IPS DF 4.7 (cell line): ENCODE results near the gene PCK2.
A peak's percentile ranks its signal among the peaks of the same experiment; 100 is the strongest.
"Not testable (repeated sequence)": the region's sequence is repeated elsewhere in the genome, so short reads cannot be mapped to it uniquely, and the experiment has no call there.

ENCODE experiments used
- DNase-seq: peaks from one replicate; pipeline ENCODE4 v3.0.0-alpha.2; 2013; ENCODE audit warnings: low spot score; ENCODE audit errors: extremely low read depth

PCK2 gene

GRCh38 chr14:24093207-24093900 is 757 bp upstream of the PCK2 start:
- DNase-seq: no peak

DNA sequence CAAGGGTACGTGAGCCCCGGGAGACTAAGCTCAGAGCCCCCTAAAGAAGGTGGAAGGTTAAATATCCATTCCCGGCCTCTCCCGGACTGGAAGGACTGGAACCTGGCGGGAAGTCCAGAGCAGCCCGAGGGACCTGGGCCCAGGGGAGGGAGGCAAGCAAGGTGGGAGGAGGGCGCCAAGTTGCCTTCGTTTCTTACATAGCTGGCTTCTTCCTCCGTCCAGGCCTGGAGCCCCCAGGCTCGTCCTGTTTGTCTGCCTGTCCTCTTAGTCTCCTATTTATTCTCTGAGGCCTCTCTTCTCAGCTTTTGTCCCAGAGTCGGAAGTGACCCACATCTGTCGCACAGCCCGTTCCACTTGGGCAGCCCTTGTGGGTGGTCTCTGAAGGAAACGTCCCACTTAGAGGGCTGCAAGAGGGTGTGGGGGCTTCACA is 745 bp downstream of the PCK2 start:
- no peak for DNase-seq

DNA sequence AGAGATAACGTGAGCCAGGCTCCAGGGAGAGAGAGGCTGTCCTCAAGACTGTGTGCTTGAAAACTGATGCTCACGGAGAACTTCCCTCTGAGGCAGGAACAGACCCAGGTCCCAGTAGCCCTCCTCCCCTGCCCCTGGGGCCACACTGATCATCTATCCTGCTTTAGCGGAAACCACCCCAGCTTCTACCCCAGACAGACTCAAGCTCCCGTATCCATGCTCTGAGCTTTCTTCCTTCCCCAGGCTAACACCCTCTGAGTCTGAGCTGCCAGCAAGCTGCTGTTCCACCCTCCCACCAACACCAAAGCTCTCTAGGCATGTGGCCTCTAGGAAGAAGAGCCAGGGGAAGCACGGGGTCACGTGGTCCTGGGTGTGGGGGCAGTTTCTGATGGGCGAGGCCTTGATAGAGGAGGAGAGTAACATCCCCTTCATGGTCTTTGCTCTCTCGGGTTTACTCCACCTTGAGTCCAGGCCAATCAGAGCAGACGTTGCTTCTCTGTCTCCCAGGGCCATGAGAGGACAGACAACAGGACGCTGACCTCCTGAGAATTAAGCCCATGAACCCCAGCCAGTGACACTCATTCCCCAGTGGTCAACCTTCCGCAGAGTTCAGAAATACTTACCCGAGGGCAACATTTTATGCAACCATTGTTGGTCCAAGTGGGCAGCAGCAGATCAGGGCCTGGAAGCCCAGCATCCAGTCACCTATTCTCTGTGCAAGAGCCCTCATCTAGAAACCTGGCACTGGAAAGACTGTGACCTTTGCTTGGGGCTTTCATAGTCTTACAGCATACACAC is 1.4 kb downstream of the PCK2 start:
- no peak for DNase-seq

- no peak for DNase-seq
Measured at GRCh38 chr14:24096545-24097181, 2.6 kb downstream of the PCK2 start.

GRCh38 chr14:24098229-24098926 is 4.3 kb downstream of the PCK2 start:
- DNase-seq: no peak

- DNase-seq: no peak
Measured at GRCh38 chr14:24098927-24099813, 5.1 kb downstream of the PCK2 start.

DNA sequence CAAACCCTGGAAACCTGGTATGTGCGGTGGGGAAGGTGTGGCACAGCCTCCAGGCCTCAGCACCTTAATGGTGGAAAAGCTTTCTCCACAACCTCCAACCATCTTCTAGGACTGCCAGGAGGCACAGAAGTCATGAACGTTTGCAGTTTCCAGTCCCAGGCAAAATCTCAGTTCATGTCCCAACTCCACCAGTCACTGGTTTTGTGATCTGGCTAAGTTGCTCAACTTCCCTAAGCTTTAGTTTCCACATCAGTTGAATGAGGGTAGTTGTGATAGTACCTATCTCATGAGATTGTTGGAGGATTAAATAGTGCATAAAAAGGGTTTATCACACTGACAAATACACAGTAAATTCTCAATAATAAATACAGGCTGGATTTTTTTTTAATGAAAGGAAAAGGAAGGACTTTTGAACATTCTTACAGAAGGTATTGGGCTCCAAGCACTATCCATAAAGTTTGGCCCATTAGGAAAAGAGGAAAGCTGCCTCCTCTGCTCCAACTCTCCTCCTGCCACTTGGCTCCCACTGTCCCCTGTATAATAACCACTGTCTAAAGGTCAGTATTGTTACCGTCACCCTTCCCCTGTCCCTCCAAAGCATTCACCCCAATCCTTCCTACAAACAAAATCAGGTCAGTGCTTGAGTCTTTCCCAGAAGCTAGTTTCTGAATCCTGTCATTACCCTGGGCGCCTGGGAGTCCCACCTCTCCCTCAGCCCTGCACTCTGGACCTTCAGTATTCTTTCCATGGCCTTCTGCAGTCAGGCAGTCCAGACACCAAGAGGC is 6.3 kb downstream of the PCK2 start:
- no peak for DNase-seq

DNA sequence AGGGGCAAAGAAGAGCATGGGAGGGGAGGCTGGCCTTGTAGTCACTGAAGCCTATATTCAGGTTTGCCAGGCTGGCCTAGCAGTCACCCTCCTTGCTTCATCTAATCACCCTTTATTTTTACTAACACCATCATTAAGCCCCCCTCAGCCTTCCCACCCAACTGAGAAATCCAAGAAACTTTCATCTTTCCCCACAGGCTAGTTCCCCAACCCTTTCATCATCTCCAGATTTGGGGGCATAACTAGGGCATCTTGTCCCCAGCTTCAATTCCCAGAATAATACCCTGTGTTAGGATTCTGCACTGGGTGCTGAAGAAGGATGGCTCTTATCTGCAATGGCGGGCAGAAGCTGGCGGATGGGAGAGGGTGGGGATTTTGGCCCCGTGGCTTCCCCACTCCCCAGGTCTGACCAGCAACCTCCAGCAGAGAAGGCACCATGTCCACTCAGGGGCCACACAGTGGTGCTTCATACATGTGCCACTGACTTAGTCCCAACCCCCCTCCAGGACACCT is 6.9 kb downstream of the PCK2 start:
- DNase-seq: no peak

- no peak for DNase-seq
Measured at GRCh38 chr14:24102357-24103048, 8.4 kb downstream of the PCK2 start.

GRCh38 chr14:24103451-24103850 is 9.3 kb downstream of the PCK2 start:
- no peak for DNase-seq

GRCh38 chr14:24105609-24106239 is 11.6 kb downstream of the PCK2 start:
- not testable (repeated sequence) for DNase-seq

GRCh38 chr14:24106672-24107271 is 12.7 kb downstream of the PCK2 start:
- no peak for DNase-seq

DNA sequence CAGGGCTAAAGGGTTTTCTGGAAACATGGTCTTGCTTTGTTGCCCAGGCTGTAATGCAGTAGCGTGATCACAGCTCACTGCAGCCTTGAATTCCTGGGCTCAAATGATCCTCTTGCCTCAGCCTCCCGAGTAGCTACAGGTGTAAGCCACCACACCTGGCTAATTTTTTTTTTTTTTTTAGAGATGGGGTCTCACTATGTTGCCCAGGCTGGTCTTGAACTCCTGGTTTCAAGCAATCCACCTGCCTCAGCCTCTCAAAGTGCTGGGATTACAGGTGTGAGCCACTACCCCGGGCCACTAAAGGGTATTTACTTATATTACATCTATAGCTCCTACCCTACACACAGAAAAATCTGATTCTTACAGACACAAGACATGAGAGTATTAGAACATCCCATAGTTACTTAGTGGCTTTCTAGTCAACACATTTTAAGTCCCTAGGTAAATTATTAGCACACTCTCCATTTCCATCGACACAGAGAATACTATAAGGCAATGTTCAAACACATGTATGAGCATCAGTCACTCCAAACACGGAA is 14.3 kb downstream of the PCK2 start:
- DNase-seq: no peak

- no peak for DNase-seq
Measured at GRCh38 chr14:24110060-24110459, 15.9 kb downstream of the PCK2 start.

DNA sequence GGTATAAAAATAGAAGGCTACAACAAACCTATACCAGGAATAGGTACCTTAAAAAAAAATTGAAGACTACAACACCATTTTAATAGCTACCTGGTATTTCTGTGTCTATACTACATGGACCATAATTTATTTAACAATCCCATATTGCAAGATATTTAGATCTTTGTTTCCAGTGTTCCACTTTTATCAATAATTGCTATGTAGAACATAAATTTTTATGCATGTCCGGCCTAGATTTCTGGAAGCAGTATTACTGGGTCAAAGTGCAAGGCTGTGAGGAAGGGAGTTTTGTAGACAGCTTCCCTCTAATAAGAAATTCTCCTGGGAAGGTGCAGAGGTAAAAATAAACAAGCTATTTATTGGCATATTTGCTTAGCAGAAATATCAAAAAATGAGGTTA is 16.4 kb downstream of the PCK2 start:
- DNase-seq: no peak

- DNase-seq: no peak
Measured at GRCh38 chr14:24113379-24113800, 19.3 kb downstream of the PCK2 start.

GRCh38 chr14:24113801-24114531 is 19.9 kb downstream of the PCK2 start:
- DNase-seq: peak; percentile 25
